Rectal smooth muscle tissue (tissue), 1 donor: ENCODE measurements around the gene CLEC2D.
"Not testable (repeated sequence)": the region's sequence is repeated elsewhere in the genome, so short reads cannot be mapped to it uniquely, and the experiment has no call there.

Experiments
- H3K27ac ChIP-seq: one replicate; pipeline ENCODE4 v1.7.0; 2013; ENCODE audit warnings: low read depth, low read length, inconsistent platforms
- H3K27me3 ChIP-seq: one replicate; pipeline ENCODE4 v1.7.0; 2013; ENCODE audit warnings: low read length; ENCODE audit not compliant: control insufficient read depth, insufficient read depth
- H3K36me3 ChIP-seq: one replicate; pipeline ENCODE4 v1.7.0; 2013; ENCODE audit warnings: low read length; ENCODE audit not compliant: control insufficient read depth, insufficient read depth
- H3K4me1 ChIP-seq: one replicate; pipeline ENCODE4 v1.7.0; 2013; ENCODE audit warnings: low read length; ENCODE audit not compliant: control insufficient read depth, insufficient read depth
- H3K4me3 ChIP-seq: one replicate; pipeline ENCODE4 v1.7.0; 2013; ENCODE audit warnings: low read length
- H3K9ac ChIP-seq: one replicate; pipeline ENCODE4 v1.7.0; 2013; ENCODE audit warnings: low read length

Gene CLEC2D

DNA sequence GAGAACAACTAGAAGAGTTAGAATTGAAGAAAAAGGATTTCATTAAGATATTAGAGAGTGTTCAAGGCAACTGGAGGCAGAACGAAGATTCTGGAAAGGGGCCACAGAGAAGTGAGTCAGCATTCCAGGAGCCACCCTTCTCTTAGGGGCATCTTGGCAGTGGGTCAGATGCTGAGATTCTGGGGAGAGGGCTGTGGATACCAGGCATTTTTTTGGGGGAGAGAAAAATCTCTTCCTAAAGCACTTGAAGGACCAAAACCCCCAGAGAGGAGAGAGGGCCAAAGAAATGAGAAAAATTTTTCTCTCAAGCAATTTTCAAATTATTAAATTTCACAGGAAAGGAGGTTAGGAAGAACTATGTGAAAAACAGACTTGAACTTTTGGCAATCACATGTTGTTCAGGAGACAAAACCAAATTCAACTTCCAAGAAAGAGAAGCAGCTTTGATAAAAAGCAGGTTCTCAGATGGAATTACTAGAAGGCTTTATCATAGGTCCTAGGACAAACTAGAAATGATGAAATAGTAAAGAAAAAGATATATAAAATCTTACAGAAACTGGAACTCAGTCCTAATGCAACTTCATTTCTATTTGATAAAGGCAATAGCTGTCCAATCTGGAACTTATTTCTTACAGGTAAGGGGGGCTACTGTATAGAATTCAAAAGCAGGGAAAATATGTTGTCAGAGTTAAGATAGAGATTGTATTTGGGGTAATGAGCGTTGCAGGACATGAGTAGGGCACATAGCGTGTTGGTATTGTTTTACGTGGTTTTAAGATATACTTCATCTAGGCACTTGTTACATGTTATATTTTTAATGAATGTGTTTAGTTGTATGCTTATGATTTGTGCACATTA is 1.1 kb upstream of the CLEC2D start:
- H3K27me3 ChIP-seq, result no peaks in the 10 kb centered on the region
- no peaks in the 10 kb centered on the region for H3K4me1 ChIP-seq
- H3K27ac ChIP-seq, result peak overlapping the region; percentile 32
- no peak overlapping the region for H3K4me3 ChIP-seq
- H3K9ac ChIP-seq, result no peak overlapping the region
- H3K36me3 ChIP-seq, result no peaks in the 10 kb centered on the region

DNA sequence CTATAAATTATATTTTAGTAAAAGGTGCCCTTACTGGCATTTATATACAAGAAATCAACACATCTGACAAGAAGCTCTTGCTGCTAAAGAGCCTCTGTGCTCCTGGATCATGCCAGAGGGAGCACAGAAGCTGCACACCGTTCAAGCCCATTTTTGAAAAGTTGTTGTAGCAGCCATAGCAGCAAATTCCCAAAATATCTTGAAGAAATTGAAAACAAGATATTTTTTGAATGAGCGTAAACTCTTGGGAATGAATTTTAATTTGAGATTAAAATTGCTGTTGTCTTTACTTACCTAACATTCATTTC is 540 bp upstream of the CLEC2D start:
- H3K9ac ChIP-seq, result no peak overlapping the region
- no peak overlapping the region for H3K27ac ChIP-seq
- H3K36me3 ChIP-seq, result no peaks in the 10 kb centered on the region
- no peak overlapping the region for H3K4me3 ChIP-seq
- H3K27me3 ChIP-seq, result no peaks in the 10 kb centered on the region
- no peaks in the 10 kb centered on the region for H3K4me1 ChIP-seq

DNA sequence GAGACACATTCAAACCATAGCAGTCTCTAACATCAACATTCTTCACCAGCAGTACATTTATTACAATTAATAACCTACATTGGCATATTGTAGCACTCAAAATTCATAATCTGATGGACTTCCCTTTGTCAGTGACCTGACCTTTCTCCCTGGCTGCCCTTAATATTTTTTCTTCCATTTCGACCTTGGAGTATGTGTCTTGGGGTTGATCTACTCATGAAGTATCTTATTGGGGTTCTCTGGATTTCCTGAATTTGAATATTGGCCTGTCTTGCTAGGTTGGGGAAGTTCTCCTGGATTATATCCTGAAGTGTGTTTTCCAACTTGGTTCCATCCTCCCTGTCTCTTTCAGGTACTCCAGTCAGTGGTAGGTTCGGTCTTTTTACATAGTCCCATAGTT is 2.8 kb downstream of the CLEC2D start:
- H3K27ac ChIP-seq, result not testable (repeated sequence)

DNA sequence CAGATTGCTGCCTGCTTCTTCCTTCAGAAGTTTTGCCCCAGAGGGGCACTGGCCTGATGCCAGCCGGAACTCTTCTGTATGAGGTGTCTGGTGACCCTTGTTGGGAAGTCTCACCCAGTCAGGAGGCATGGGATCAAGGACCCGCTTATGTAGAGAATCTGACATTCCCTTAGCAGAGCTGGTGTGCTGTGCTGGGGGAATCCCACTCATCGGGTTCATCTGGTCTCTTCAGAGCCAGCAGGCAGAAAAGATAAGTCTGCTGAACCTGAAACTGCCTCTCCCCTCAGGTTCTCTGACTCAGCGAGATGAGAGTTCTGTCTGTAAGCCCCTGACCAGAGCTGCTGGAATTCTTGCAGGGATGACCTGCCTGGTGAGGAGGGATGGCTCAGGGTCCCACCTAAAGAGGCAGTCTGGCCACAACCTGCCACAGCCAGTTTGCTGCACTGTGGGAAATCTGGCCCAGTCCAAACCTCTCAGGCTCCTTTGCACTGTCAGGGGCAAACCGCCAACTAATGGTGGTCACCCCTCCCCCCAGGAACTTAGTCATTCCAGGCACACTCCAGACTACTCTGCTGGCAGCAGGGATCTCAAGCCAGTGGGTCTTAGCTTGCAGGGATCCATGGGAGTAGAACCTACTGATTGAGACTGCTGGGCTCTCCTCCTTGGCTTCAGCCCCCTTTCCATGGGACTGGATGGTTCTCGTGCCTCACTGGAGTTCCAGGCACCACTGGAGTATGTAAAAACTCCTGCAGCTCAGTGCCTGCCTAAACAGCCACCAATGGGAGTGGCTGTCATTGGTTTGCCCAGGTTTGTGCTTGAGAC is 4.1 kb downstream of the CLEC2D start:
- H3K27me3 ChIP-seq, result no peaks in the 10 kb centered on the region
- no peaks in the 10 kb centered on the region for H3K36me3 ChIP-seq
- H3K9ac ChIP-seq, result no peak overlapping the region
- H3K27ac ChIP-seq, result no peak overlapping the region
- peak overlapping the region; percentile 11 for H3K4me3 ChIP-seq
- no peaks in the 10 kb centered on the region for H3K4me1 ChIP-seq

More for the DNA sequence above, 2.8 kb downstream of the CLEC2D start:
- H3K27me3 ChIP-seq, H3K4me3 ChIP-seq, H3K36me3 ChIP-seq, H3K4me1 ChIP-seq, H3K9ac ChIP-seq: not testable (repeated sequence)

DNA sequence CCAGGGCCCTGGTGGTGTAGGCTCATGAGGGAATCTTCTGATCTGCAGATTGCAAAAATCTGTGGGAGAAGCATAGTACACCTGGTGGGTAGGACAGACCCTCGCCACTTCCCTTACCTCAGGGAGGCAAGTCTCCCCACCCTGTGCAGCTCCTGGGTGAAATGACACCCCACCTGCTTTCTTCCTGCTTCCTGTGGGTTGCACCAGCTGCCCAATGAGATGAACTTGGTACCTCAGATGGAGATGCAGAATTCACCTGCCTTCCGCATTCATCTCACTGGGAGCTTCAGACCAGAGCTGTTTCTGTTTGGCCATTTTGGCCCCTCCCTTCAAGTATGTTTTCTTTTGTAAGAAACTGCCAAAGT is 4.7 kb downstream of the CLEC2D start:
- Histone ChIP-seq H3K4me1 (no peaks in the 10 kb centered on the region), H3K27me3 (no peaks in the 10 kb centered on the region), H3K9ac (no peak overlapping the region), H3K36me3 (no peaks in the 10 kb centered on the region), H3K4me3 (no peak overlapping the region), H3K27ac (no peak overlapping the region)

DNA sequence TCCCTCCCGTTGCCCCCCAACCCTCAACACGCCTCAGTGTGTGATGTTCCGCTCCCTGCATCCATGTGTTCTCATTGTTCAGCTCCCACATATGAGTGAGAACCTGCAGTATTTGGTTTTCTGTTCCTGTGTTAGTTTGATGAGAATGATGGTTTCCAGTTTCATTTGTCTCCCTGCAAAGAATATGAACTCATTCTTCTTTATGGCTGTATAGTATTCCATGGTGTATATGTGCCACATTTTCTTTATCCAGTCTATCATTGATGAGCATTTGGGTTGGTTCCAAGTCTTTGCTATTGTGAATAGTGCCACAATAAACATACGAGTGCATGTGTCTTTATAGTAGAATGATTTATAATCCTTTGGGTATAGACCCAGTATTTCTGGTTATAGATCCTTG is 13.0 kb downstream of the CLEC2D start:
- not testable (repeated sequence) for H3K9ac ChIP-seq, H3K4me1 ChIP-seq, H3K27me3 ChIP-seq, H3K4me3 ChIP-seq, H3K36me3 ChIP-seq, H3K27ac ChIP-seq

DNA sequence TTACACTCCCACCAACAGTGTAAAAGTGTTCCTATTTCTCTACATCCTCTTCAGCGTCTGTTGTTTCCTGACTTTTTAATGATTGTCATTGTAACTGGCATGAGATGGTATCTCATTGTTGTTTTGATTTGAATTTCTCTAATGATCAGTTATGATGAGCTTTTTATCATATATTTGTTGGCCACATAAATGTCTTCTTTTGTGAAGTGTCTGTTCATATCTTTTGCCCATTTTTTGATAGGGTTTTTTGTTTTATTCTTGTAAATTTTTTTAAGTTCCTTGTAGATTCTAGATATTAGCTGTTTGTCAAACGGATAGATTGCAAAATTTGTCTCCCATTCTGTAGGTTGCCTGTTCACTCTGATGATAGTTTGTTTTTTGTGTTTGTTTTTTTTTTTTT is 13.4 kb downstream of the CLEC2D start:
- not testable (repeated sequence) for H3K4me1 ChIP-seq, H3K27me3 ChIP-seq, H3K27ac ChIP-seq, H3K36me3 ChIP-seq, H3K4me3 ChIP-seq, H3K9ac ChIP-seq

DNA sequence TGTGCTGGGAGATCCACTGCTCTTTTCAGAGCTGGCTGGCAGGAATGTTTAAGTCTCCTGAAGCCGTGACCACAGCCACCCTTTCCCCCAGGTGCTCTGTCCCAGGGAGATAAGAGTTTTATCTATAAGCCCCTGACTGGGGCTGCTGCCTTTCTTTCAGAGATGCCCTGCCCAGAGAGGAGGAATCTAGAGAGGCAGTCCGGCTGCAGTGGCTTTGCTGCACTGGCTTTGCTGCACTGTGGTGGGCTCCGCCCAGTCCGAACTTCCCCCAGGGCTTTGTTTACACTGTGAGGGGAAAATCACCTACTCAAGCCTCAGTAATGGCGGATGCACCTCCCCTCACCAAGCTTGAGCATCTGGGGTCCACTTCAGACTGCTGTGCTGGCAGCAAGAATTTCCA is 15.9 kb downstream of the CLEC2D start:
- not testable (repeated sequence) for H3K27me3 ChIP-seq, H3K4me1 ChIP-seq, H3K9ac ChIP-seq, H3K4me3 ChIP-seq, H3K27ac ChIP-seq, H3K36me3 ChIP-seq

DNA sequence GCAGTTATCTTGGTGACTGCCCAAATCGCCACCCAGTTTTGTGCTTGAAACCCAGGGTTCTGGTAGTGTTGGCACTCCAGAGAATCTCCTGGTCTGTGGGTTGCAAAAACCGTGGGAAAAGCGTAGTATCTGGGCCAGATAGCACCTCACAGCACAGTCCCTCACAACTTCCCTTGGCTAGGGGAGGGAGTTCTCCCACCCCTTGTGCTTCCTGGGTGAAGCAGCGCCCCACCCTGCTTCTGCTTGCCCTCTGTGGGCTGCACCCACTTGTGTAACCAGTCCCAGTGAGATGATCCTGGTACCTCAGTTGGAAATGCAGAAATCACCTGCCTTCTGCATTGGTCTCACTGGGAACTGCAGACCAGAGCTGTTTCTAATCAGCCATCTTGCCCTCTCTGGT is 16.4 kb downstream of the CLEC2D start:
- Histone ChIP-seq H3K27ac (no peak overlapping the region), H3K27me3 (no peaks in the 10 kb centered on the region), H3K4me1 (no peaks in the 10 kb centered on the region), H3K36me3 (peaks cover 4% of the 10 kb centered on the region), H3K4me3 (no peak overlapping the region), H3K9ac (no peak overlapping the region)

DNA sequence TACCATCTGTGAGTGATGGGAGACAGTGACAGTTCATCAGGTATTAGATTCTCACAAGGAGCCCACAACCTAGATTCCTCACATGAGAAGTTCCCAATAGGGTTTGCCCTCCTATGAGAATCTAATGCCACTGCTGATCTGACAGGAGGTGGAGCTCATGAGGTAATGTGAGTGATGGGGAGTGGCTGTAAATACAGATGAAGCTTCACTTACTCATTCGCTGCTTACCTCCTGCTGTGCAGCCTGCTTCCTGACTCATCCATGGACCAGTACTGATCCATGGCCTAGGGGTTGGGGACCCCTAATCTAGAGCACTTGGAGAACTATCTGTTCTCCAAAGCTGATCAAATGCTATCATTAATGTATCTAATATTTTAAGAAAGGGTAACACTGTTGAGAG is 17.7 kb downstream of the CLEC2D start:
- H3K4me1 ChIP-seq, result no peaks in the 10 kb centered on the region
- H3K9ac ChIP-seq, result no peak overlapping the region
- H3K36me3 ChIP-seq, result peaks cover 4% of the 10 kb centered on the region

DNA sequence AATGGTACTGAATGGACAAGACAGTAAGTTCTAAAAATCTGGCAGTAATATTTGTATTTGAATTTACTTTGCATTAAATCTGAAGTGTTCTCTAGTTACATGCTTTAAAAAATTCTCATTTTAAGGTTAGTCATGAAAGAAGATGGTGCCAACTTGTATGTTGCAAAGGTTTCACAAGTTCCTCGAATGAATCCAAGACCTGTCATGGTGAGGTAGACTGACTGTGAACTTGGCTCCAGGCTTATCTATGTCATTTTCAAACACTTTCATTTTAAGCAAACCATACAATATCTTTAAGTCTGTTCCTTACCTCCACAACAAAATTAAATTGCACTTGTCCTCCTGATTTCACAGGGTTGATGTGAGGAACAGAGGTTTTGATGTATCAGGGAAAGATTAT is 23.4 kb downstream of the CLEC2D start:
- no peak overlapping the region for H3K9ac ChIP-seq
- H3K27ac ChIP-seq, result no peak overlapping the region
- H3K36me3 ChIP-seq, result peaks cover 7% of the 10 kb centered on the region

More for the DNA sequence above, 17.7 kb downstream of the CLEC2D start:
- H3K4me3 ChIP-seq, result no peak overlapping the region
- H3K27me3 ChIP-seq, result no peaks in the 10 kb centered on the region
- no peak overlapping the region for H3K27ac ChIP-seq

DNA sequence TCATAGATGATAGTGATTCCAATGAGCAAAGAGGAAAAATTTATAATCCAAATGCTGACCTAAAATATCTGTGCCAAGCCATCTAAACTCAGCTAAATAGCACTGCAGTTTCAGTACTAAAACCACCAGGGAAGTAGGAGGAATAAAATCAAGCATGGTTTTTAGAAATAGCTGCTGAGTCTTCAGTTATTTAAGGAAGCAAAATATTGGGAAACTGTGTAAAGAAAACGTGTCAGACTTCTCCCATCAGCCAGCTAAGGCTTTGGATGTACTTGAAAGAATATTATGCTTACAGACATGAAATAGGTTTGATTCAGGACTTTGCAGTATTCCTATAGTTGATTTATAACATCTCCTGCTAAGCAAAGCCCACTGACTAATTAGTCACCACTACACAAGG is 24.7 kb downstream of the CLEC2D start:
- Histone ChIP-seq H3K27me3 (no peaks in the 10 kb centered on the region), H3K4me1 (no peaks in the 10 kb centered on the region), H3K9ac (no peak overlapping the region), H3K27ac (no peak overlapping the region), H3K36me3 (peaks cover 3% of the 10 kb centered on the region), H3K4me3 (no peak overlapping the region)

More for the DNA sequence above, 23.4 kb downstream of the CLEC2D start:
- Histone ChIP-seq H3K4me1 (no peaks in the 10 kb centered on the region), H3K27me3 (no peaks in the 10 kb centered on the region), H3K4me3 (no peak overlapping the region)

DNA sequence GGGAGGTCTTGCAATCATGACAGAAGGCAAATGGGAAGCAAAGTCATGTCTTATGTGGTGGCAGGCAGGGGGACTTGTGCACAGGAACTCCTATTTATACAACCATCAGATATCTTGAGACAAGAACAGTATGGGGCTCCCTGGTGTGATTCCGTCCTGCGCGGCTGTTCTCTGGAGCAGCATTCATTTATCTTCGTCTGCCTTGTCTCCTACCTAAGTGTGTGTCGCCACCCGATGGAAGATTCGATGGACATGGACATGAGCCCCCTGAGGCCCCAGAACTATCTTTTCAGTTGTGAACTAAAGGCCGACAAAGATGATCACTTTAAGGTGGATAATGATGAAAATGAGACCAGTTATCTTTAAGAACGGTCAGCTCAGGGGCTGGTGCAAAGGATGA is 25.6 kb downstream of the CLEC2D start:
- H3K4me1 ChIP-seq, H3K9ac ChIP-seq, H3K27ac ChIP-seq, H3K27me3 ChIP-seq, H3K4me3 ChIP-seq, H3K36me3 ChIP-seq: not testable (repeated sequence)
